Right ventricle myocardium inferior (tissue), 1 donor: ENCODE results near the gene ZNF776. TPM values are rescaled to one million over a fixed set of nuclear protein-coding genes. Genes with fewer than 3 reads are reported as not detected.
A peak's percentile ranks its signal among the peaks of the same experiment; 100 is the strongest.
"Not testable (repeated sequence)": the region's sequence is repeated elsewhere in the genome, so short reads cannot be mapped to it uniquely, and the experiment has no call there.

Experiments used
- ATAC-seq: fragments of 200-7000 bp; cut with Tn5 transposase; one replicate; pipeline ENCODE4 v1.9.1; 2020; ENCODE audit warnings: mild to moderate bottlenecking, moderate library complexity
- DNase-seq: peaks from one replicate; pipeline ENCODE4 v3.0.0; 2021; ENCODE audit errors: missing footprints
- intact Hi-C: fragments of 100-400 bp; cut with DNase I; formaldehyde crosslinking; loops from one replicate; pipeline ENCODE4 v1.11.0; 2022
- long read RNA-seq: library from polyadenylated mRNA; unstranded; transcript quantifications from one replicate; pipeline ENCODE4 v2.0.0, GENCODE V29; 2021
- total RNA-seq: library from RNA; stranded (reverse); fragmentation: NEBNext Ultra II Directional; extraction: Animal tissue kit (Norgen Biotek cat#: 25700); gene quantifications from one replicate; pipeline ENCODE4 v1.2.1, GENCODE V29; 2021
- donor health status: DM: no; HTN: yes; CAD: no; lungs with severe emphysema.

Gene ZNF776
- total RNA-seq: 12.5 TPM
- long read RNA-seq, full-length matches to known transcripts: 2 of 4 reads
- long read RNA-seq, partial matches to known transcripts: 0 of 4 reads
- long read RNA-seq, other reads (novel, unspliced or antisense): 2 of 4 reads

- ATAC-seq (peak; percentile 98), DNase-seq (peak; percentile 83)
- intact Hi-C loops: loop anchor here (5.0 kb wide), 1 partner anchor 405 kb away; the partner anchor contains the start of gene ZNF329
Observed at GRCh38 chr19:57746580-57747471, at the start of gene ZNF776. Gene ZNF776 (plus strand): TSS chr19:57746815. CDS start chr19:57747059, 244 bp downstream.

GRCh38 chr19:57701625-57702024 is 45.0 kb upstream of the ZNF776 start:
- no peak for DNase-seq
- ATAC-seq: no peak
- intact Hi-C loops: no loop called here

GRCh38 chr19:57706346-57706745 is 40.3 kb upstream of the ZNF776 start:
- ATAC-seq: no peak
- no peak for DNase-seq
- intact Hi-C loops: no loop called here

GRCh38 chr19:57708641-57709361 is 37.8 kb upstream of the ZNF776 start, which contains the start of gene ZNF154:
Gene ZNF154 (minus strand): TSS chr19:57709204. CDS start chr19:57708971, 233 bp downstream.
- intact Hi-C loops: no loop called here
- ATAC-seq (peak; percentile 59), DNase-seq (no peak)

GRCh38 chr19:57709616-57710015 is 37.0 kb upstream of the ZNF776 start:
- DNase-seq (no peak), ATAC-seq (no peak)
- intact Hi-C loops: no loop called here

DNA sequence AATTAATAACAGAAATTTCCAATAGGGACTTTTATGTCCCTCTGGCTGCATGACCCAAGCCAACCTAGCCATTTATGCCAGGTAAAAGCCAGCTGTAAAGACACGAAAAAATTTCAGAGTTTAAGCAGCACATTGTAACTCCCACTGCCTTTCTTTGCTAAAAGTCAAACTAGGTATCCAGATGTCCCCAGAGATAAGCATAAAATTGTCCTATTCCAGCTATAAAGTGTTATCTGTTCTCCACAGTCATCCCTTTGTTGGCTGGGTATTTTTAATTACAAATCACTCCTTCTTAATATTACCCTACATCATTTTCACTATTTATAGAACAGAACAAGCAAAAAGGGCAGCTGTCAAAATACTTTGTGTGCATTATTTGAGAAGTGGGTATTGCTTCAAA is 34.4 kb upstream of the ZNF776 start:
- DNase-seq (no peak), ATAC-seq (no peak)
- intact Hi-C loops: no loop called here

- DNase-seq (no peak), ATAC-seq (no peak)
- intact Hi-C loops: no loop called here
Observed at GRCh38 chr19:57719424-57719823, 27.2 kb upstream of the ZNF776 start.

DNA sequence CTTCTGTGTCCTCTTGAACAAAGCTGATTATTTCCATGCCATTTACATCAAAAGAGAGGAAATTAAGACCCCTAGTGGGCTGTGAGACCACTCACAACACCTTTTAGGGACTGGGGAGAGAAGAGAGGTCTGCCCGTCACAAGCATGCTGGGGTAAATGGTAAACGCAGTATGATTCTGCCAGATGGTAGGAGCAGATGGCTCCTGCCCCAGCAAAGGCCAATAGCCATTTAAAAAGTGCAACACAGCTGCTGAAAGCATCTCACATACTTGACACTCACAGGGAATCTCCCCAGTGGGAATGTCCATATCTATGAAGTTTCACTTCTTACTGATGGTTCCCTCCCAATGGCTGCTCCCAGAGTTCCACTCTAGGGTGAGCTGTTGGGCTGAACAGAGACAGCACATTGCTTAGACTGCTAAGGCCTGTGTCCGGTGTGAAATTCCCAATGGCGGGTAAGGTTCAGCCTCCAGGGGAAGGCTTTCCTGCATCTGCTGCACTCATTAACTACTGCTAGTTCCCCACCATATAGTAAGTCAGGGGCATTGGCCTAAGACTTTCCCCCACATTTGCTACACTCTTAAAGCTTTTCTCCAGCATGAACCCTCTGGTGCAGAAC is 26.6 kb upstream of the ZNF776 start:
- ATAC-seq (no peak), DNase-seq (no peak)
- intact Hi-C loops: loop anchor here (10.0 kb wide), 1 partner anchor 245 kb away; the partner anchor contains the start of gene ZNF772

- intact Hi-C loops: loop anchor here (10.0 kb wide), 1 partner anchor 246 kb away; the partner anchor contains the start of gene ZNF772
- ATAC-seq (no peak), DNase-seq (no peak)
Observed at GRCh38 chr19:57720878-57721277, 25.7 kb upstream of the ZNF776 start.

DNA sequence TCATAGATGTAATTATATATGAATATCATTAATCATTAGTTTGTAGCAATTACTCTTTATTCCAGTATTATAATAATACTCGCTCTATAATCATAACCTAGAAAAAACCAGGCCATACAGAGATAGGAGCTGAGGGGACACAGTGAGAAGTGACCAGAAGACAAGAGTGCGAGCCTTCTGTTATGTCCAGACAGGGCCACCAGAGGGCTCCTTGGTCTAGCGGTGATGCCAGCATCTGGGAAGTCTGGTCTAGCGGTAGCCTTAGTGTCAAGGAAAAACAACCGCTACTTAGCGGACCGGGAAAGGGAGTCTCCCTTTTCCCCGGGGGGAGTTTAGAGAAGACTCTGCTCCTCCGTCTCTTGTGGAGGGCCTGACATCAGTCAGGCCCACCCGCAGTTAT is 8.3 kb upstream of the ZNF776 start:
- ATAC-seq: peak; percentile 70
- intact Hi-C loops: loop anchor here (2.0 kb wide), 1 partner anchor 164 kb away; no protein-coding TSS in a partner anchor
- not testable (repeated sequence) for DNase-seq

- ATAC-seq, DNase-seq: not testable (repeated sequence)
- intact Hi-C loops: loop anchor here (2.0 kb wide), 1 partner anchor 164 kb away; no protein-coding TSS in a partner anchor
Observed at GRCh38 chr19:57738770-57739169, 7.8 kb upstream of the ZNF776 start.

GRCh38 chr19:57747472-57747807 is 825 bp downstream of the ZNF776 start:
- no peak for ATAC-seq
- DNase-seq: no peak
- intact Hi-C loops: loop anchor here (5.0 kb wide), 1 partner anchor 405 kb away; the partner anchor contains the start of gene ZNF329

- intact Hi-C loops: loop anchor here (5.0 kb wide), 1 partner anchor 404 kb away; the partner anchor contains the start of gene ZNF329
- no peak for ATAC-seq
Observed at GRCh38 chr19:57748029-57748428, 1.4 kb downstream of the ZNF776 start.

GRCh38 chr19:57754091-57754673 is 7.6 kb downstream of the ZNF776 start:
- no peak for DNase-seq

More at GRCh38 chr19:57748029-57748428, 1.4 kb downstream of the ZNF776 start:
- DNase-seq: no peak

GRCh38 chr19:57755031-57755430 is 8.4 kb downstream of the ZNF776 start:
- intact Hi-C loops: no loop called here
- DNase-seq: no peak
- no peak for ATAC-seq

More at GRCh38 chr19:57754091-57754673, 7.6 kb downstream of the ZNF776 start:
- ATAC-seq: no peak
- intact Hi-C loops: no loop called here

GRCh38 chr19:57757941-57758340 is 11.3 kb downstream of the ZNF776 start:
- ATAC-seq (no peak), DNase-seq (no peak)
- intact Hi-C loops: no loop called here

DNA sequence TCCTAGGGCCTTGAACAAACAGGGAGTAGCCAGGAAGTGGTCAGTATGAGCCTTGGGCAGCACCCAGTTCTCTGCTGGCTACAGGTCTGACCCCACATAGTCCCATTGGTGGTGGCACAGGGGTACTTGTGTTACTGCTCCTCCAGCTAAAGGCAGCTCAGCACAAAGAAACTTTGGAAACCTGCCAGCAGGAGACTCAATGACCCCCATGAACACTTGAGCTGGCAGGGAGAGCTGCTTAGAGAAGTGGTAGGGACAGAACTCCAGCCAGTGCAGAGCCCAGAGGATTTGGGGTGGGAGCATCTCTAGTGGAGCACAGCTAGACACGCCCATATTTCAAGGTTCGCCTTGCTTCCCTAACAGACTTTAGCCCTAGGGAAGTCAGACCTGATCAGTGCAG is 12.5 kb downstream of the ZNF776 start:
- intact Hi-C loops: no loop called here
- no peak for ATAC-seq
- no peak for DNase-seq
